Stimulated activated CD8-positive, alpha-beta memory T cell treated with anti-CD3 and anti-CD28 coated beads, Interleukin-7, amount 100 ng/mL, for 48 hours (primary cell): Measurements from ENCODE around the gene WNK2.
A peak's percentile ranks its signal among the peaks of the same experiment; 100 is the strongest.

Experiments
- DNase-seq, 2 donors: peaks; one replicate each; pipeline ENCODE4 v3.0.0-alpha.2; 2020; ENCODE audit warnings: low read depth in 1 of 2; ENCODE audit errors: extremely low read depth in 1 of 2

WNK2 gene

DNA sequence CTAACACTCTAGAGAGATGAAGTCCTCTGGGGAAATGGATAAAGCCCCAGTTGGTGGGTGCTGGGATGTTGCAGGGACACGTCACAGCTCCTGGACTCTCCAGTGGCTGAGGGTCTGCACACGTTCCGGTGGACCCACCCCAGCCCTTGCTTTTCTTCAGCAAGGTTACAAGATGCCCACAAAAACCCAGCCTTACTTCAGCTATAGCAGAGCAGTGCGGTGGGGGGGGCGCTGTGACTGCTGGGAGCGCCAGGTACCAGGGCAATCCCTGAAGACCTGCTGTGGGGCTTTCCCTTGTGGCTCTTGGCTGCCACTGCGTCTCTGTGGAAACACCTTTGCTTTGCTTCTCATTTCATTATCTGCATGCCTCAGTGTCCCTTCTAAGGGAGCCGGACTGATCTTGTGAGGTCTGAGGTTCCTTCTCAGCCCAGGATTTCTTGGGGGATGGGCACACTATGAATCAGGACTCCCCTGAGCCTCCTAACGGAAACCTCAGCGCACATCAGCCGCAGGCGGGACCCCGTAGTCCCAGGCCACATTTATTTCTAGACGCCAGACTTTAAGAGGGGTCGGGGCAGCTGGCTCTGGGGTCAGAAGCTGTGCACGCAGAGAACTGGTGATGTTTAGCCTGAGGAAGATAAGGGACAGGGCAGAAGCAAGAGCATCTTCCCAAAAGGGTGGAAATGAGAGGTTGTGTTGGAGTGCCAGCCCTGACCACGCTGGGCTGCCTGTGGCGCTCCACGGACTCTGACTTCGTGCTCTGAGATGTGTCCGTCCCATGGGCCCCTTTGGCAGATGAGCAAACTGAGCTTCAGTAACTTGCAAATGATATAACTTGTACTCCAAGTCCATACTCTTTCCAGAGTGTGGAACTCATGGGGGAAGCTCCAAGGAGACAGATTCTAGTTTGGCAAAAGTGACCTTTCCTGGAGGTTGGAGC is 106.8 kb downstream of the WNK2 start:
- DNase-seq = no peak

DNA sequence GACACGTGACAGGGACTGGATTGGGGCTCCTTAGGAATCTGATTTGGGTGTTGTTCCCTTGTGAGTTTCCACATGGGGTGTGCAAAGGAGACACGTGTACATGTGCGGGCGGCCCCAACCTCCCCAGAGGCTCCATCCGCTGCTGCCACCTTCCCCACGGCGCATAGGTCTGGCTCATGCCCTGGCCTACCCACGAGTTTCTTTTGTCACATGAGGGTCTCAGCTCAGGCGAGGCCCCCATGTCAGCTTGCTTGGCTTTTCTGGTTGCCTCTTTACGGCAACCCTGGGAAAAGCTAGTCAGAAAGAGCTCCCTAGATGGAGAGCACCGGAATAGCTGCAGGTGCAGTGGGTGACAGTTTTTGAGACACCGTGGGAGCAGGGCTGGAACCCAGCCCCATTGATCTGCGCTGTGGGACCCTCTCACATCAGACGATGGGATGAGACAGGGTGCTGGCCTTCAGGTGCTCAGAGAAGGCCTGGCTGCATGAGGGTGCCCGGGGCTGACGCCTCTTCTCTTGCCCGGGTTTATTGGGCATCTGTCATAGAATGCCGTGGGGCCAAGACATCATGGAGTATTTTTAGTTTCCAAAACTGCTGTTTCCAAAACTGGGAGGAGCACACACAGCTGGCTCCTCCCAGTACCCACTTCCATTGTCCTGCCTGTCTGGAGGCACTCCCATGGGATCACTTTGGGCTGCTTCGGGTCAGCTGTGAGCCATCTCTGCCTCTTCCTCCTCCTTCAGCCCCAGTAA is 107.8 kb downstream of the WNK2 start:
- no peak for DNase-seq

DNA sequence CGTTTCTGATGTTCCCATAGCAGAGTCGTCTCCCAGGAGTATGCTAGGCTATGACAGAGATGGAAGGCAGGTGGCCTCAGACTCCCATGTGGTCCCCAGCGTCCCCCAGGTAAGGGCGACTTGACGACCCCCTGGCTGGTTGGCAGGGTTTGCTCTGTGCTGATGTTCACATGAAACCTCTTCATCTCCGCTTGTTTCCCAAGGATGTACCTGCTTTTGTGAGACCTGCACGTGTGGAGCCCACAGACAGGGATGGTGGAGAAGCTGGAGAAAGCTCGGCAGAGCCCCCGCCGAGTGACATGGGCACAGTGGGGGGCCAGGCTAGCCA is 108.3 kb downstream of the WNK2 start:
- no peak for DNase-seq

- DNase-seq = no peak
Measured at GRCh38 chr9:93292664-93293328, 108.9 kb downstream of the WNK2 start.

GRCh38 chr9:93294011-93294410 is 110.1 kb downstream of the WNK2 start:
- no peak for DNase-seq

- DNase-seq = no peak
Measured at GRCh38 chr9:93295031-93295430, 111.1 kb downstream of the WNK2 start.

DNA sequence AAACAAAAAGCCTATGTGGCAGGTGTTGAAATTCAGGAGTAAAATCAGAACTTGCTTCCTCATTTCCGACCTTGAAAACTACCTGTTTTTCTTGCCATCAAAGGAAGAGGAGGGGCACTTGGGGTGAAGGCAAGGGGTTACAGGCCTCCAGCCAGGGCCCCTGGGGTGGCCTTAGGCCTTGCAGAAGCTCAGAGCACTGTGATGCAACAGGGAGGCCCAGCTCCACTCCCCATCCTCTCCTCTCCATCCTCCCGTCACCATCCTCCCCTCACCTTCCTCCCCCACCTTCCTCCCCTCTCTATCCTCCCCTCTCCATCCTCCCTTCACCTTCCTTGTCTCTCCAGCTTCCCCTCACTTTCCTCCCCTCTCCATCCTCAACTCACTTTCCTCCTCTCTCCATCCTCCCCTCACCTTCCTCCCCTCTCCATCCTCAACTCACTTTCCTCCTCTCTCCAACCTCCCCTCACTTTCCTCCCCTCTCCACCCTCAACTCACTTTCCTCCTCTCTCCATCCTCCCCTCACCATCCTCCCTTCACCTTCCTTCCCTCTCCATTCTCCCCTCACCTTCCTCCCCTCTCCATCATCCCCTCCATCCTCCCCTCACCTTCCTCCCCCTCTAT is 111.6 kb downstream of the WNK2 start:
- DNase-seq = no peak

DNA sequence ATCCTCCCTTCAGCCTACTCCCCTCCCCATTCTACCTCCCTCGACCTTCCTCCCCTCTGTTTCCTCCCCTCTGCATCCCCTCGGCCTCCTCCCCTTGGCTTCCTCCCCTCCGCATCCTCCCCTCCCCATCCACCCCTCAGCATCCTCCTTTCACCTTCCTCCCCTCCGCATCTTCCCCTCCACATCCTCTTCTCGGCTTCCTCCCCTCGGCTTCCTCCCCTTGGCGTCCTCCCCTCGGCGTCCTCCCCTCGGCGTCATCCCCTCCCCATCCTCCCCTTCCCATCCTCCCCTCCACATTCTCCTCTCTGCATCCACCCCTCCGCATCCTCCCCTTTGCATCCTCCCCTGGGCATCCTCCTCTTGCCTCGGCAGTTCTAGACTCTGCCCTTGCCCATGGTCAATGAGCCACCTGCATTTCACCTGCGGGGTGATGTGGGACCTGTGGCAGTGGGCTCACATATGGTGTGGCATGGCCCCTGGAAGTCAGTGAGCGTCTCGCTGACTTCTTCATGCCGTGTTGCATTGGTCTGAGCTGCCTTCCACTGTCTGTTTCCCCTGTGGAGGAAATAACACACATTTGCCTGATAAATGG is 113.0 kb downstream of the WNK2 start:
- no peak for DNase-seq

GRCh38 chr9:93297659-93298497 is 113.9 kb downstream of the WNK2 start:
- no peak for DNase-seq

DNA sequence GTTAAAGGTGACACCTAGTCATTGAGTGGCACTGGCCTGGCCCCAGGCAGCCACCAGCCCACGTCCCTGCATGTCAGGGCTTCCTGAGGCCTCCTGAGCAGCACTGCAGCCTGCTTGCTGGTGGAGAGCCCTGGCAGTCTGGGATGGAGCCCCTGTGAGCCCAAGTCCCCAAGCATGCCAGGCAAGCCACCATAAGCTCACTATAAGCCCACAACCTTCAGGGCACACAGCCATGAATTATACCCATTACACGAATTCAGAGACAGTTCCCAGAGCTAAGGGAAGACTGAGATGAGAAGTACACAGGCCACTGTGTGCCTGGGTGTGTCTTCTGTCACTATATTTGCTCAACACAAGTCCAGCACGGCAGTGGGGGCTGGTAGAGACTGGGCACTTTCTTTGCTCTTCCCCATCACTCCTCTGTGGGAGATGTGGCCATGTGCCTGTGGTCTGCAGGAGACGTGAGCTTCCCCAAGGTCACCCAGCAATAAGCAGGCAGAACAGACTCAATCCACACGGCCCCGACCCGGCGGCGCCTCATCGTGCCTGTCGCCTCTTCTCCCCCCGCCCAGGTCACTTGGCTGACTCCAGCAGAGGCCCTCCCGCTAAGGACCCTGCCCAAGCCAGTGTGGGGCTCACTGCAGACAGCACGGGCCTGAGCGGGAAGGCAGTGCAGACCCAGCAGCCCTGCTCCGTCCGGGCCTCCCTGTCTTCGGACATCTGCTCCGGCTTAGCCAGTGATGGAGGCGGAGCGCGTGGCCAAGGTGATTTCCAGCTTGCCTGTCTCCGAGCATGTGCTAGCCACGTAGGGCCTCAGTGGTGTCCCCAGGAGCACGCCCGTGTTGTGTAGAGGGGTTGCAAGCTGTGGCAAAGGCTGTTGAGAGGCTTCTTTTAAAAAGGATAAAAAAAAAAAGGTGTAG is 114.8 kb downstream of the WNK2 start:
- DNase-seq = no peak

DNA sequence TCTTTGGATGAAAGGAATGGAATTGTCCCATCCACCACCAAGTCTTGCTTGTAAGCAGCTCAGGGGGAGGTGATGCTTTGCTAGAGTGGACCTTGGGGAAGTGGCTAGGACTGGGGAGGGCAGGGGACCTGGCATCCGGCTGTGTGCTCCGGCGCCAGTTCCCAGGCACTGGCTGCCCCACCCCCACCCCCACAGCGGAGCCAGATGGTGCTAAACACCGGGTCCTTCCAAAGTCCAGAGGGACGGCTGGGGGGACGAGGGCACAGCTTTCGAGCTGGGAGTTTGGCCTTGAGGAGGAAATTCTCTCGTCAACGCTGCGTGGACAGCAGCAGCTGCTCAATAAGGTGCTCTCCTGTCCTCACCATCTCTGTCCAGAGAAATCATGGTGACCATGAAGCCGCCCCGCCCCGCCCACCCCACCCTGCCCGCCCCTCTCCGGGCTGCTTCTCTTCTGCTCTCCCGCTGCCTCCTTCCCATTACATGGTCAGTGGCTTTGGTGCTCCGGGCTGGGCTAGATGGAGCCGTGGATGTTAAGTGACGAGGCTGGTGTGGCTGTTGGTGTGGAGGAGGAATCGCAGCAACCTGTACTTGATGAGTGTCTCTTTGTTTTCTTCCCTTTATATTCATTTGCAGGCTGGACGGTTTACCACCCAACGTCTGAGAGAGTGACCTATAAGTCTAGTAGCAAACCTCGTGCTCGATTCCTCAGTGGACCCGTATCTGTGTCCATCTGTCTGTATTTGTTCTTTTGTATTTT is 115.7 kb downstream of the WNK2 start:
- no peak for DNase-seq

DNA sequence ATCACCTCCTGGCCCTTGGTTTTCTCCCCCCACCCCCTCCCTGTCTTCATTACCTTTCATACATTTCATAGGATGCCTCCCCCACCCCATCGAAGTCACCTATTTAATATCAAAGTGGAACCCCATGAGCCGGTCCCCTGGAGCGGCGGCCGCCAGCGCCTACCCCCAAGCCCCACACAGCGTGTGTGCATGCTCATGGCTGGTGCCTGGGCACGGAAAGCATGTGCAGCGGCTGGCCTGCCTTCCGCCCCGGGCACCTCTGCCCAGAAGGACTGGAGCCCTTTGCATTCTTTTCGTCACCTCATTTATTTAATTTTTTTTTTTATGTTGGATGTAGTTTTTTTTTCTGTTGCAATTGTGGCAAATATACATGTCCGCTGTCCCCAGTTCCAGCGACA is 116.2 kb downstream of the WNK2 start:
- DNase-seq = no peak

DNA sequence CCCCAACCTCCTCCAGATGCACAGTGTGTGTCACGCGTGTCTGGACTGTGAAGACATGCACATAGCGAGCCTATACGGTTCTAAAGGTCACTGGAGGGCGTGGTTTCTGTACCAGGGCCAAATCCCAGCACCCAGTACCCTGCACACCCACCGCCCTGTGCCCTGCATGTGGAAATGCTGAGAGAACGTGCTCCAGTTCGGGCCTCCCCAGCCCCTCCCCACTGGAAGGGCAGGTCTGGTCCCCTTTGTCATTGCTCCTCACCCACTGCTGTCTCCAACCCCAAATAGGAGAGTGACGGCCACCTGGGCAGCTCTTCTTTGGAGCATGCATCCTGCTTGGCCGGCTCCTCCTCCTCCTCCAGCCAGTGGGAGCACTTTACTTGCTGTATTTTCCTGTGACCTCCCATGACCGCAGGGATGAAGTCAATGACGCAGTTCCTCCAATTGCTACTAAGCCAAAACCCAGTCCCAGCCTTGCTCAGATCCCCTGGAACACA is 116.7 kb downstream of the WNK2 start:
- DNase-seq = no peak

DNA sequence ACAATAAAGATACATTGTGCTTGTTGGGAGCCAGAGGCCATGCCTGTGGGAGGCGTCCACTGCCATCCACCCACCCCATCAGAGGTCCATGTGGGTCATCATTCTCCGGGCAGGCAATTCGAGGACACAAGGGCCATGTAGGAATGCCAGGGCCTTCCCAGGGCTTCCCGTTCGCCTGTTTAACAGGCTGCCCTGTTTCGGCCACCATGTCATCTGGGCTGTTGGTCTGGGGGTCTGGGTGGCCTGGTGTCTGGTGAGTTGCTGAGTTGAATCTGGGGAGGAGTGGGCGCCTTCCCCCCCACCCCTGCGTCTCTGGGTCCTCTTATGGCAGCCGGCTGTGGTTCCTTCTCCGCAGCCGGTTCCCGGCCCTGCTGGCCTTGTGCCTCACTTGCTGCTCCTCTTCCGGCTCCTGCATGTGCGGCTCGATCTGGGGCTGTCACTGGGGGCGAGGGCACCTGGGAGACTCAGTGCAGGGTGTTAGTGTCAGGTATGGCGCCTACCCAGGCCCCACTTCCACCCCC is 117.4 kb downstream of the WNK2 start:
- DNase-seq = no peak

GRCh38 chr9:93301911-93302541 is 118.1 kb downstream of the WNK2 start:
- DNase-seq = no peak

- peak; percentile 11 to 24 for DNase-seq
Measured at GRCh38 chr9:93302586-93303257, 118.8 kb downstream of the WNK2 start.
